ENCODE results near the gene CCDC92B.
A peak's percentile ranks its signal among the peaks of the same experiment; 100 is the strongest.

Gene CCDC92B

DNA sequence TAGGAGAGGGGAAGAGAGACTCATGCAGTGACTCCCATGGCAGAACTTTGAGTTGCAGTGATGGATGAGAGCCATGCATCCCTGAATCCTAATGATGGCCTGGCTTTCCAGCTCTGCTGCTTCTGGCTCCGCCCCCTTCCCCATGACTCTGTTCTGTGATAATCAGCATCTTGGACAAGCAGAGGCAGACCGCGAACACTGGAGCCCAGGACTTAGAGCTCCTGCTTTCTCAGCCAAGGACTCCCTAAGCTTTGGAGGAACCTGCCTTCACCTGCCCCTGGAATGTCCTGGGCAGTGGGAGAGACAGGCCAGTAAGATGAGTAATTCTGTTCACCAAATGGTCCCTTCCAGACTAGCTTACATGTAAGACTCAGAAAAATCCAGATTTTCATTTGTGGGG, 12.5 kb downstream of the CCDC92B start:
- no peak for DNase-seq (ENCODE audit: low read depth in 2 of 2)
- TF ChIP-seq, protein P1, sequence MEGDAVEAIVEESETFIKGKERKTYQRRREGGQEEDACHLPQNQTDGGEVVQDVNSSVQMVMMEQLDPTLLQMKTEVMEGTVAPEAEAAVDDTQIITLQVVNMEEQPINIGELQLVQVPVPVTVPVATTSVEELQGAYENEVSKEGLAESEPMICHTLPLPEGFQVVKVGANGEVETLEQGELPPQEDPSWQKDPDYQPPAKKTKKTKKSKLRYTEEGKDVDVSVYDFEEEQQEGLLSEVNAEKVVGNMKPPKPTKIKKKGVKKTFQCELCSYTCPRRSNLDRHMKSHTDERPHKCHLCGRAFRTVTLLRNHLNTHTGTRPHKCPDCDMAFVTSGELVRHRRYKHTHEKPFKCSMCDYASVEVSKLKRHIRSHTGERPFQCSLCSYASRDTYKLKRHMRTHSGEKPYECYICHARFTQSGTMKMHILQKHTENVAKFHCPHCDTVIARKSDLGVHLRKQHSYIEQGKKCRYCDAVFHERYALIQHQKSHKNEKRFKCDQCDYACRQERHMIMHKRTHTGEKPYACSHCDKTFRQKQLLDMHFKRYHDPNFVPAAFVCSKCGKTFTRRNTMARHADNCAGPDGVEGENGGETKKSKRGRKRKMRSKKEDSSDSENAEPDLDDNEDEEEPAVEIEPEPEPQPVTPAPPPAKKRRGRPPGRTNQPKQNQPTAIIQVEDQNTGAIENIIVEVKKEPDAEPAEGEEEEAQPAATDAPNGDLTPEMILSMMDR (IDR thresholded peaks at IDR 0.05; ENCODE audit: low read depth, low read length): no peak
- H3K4me3 ChIP-seq (replicated peaks in 1 of 2; ENCODE audit: low read depth in 2 of 2, low read length in 2 of 2): no peak overlapping the region

DNA sequence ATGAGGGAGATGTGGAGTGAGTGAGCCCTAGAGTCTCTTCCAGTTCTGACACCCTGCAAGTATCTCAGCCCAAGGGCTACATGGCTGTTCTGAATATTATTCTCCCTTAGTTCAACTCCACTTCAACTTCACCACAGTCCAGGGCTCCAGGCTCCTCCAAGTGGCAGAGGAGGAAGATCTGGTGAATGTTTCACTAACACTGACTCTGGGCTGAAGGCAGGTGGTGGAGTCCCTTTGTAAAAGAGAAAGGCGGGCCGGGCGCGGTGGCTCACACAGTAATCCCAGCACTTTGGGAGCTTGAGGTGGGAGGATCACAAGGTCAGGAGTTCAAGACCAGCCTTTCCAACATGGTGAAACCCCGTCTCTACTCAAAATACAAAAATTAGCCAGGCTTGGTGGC, 13.6 kb downstream of the CCDC92B start:
- DNase-seq (ENCODE audit: low read depth in 2 of 2): no peak
- TF ChIP-seq, protein P1 (IDR thresholded peaks at IDR 0.05; ENCODE audit: low read depth, low read length): no peak
- H3K4me3 ChIP-seq (replicated peaks in 1 of 2; ENCODE audit: low read depth in 2 of 2, low read length in 2 of 2): no peak overlapping the region

DNA sequence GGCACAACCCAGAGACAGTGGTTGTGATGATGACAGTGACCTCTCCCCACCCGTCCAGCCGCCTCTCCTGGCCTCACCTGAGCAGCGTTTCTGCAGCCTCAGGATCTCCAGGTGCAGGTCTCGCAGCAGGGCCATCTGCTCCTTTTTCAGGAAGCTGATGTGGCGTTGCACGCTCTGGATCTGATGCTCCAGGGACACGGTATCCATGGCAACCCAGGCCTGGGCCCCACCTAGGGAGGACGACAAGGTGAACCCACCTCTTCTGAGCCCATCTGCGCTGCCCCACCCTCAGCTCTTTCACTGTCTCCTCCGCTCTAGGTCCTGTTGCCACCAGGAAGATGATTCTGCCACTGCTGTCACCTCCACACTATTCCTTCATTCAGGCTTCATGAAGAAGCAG, 14.5 kb downstream of the CCDC92B start:
- no peak overlapping the region for H3K4me3 ChIP-seq (replicated peaks in 1 of 2; ENCODE audit: low read depth in 2 of 2, low read length in 2 of 2)
- DNase-seq (ENCODE audit: low read depth in 2 of 2): no peak
- TF ChIP-seq, protein P1 (IDR thresholded peaks at IDR 0.05; ENCODE audit: low read depth, low read length): no peak

DNA sequence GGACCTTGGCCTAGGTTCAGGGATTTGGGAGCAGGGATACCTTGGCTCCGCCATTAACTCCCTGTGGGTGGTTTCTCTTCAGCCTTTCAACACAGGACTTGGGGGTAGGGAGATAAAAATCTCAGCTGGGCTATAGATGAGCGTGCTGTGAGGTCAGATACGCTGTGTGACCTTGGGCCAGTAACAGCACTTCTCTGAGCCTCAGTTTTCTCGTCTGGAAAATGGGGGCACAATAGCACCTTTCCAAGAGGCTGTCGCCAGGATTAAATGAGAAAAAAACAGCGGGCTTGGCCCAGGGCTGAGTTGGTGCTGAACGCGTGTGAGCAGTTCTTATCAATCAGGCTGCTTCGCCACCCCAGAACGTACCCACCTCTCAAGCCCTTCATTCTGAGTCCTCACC, 17.6 kb downstream of the CCDC92B start:
- H3K4me3 ChIP-seq (replicated peaks in 1 of 2; ENCODE audit: low read depth in 2 of 2, low read length in 2 of 2): no peak overlapping the region
- DNase-seq (ENCODE audit: low read depth in 2 of 2): no peak
- TF ChIP-seq, protein P1 (IDR thresholded peaks at IDR 0.05; ENCODE audit: low read depth, low read length): no peak

DNA sequence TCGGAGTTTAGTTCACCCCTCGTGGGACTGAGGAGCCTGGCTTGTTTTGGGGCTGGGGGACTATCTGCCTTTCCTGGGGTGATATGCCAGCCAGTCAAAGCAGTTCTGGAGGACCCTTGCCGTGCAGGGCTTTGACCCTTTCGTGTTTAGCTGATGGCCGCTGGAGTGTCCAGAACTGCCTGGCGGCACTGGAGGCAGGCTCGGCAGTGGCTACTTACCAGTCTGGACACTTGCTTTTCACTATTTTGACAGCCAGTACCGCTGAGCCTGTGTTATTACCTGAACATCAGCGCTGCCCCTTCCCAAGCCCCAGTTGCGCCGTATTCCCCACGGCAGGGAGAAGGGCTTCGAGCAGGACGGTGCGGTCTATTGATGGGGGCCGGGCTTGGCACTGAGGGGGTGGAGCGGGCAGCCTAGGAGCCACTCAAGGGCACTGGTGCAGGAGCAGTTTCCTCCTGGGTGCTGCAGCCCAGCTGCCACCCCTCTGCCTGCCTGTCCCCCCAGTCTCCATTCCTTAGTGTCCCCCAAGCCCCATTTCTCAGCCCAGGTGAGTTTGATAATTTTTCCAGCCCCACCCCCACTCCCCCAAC, 18.6 kb downstream of the CCDC92B start:
- no peak overlapping the region for H3K4me3 ChIP-seq (replicated peaks in 1 of 2; ENCODE audit: low read depth in 2 of 2, low read length in 2 of 2)
- no peak for DNase-seq (ENCODE audit: low read depth in 2 of 2)
- TF ChIP-seq, protein P1 (IDR thresholded peaks at IDR 0.05; ENCODE audit: low read depth, low read length): no peak

DNA sequence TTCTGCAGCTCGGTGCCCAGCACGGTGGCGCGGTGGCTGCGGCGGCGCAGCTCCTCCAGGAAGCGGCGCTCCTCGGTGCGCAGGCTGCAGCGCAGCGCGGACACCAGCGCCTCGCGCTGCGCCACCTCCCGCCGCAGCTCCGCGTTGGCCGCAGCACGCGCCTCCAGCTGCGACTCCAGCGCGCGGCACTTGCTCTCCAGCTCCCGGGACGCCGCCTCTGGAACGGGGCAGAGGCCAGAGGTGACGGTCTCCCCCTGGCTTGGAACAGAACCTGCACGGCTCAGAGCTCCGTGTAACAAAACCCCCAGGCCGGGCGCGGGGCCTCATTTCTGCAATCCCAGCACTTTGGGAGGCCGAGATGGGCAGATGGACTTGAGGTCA, 24.7 kb downstream of the CCDC92B start:
- peak; percentile 29 to 41 for DNase-seq (ENCODE audit: low read depth in 2 of 2)
- H3K4me3 ChIP-seq (replicated peaks in 1 of 2; ENCODE audit: low read depth in 2 of 2, low read length in 2 of 2): no peak overlapping the region
- TF ChIP-seq, protein P1 (IDR thresholded peaks at IDR 0.05; ENCODE audit: low read depth, low read length): no peak

All from cardiac fibroblast (primary cell).